KMS-11 (cell line): ENCODE results near the gene CDK9.
"Not testable (repeated sequence)": the region's sequence is repeated elsewhere in the genome, so short reads cannot be mapped to it uniquely, and the experiment has no call there.

Experiments used
- H2AFZ ChIP-seq: fragments of 200-600 bp; sonication (generic); 2 replicates; pipeline ENCODE4 v1.6.1; 2016; ENCODE audit warnings: antibody characterized with exemption, mixed run types, low read depth
- H3K27ac ChIP-seq: fragments of 200-600 bp; sonication (generic); 2 replicates; pipeline ENCODE4 v1.6.1; 2016; ENCODE audit warnings: mild to moderate bottlenecking, mixed run types
- H3K27me3 ChIP-seq: fragments of 200-600 bp; sonication (generic); 2 replicates; pipeline ENCODE4 v1.6.1; 2017; ENCODE audit warnings: mild to moderate bottlenecking, low read depth, mixed run types, moderate library complexity; ENCODE audit not compliant: insufficient read depth
- H3K36me3 ChIP-seq: fragments of 200-600 bp; sonication (generic); 2 replicates; pipeline ENCODE4 v1.6.1; 2017; ENCODE audit warnings: mild to moderate bottlenecking, mixed run types; ENCODE audit not compliant: insufficient read depth
- H3K4me1 ChIP-seq: fragments of 200-600 bp; sonication (generic); 2 replicates; pipeline ENCODE4 v1.6.1; 2016; ENCODE audit warnings: mild to moderate bottlenecking, low read depth, mixed run types; ENCODE audit not compliant: poor library complexity, severe bottlenecking
- H3K4me2 ChIP-seq: fragments of 200-600 bp; sonication (generic); 2 replicates; pipeline ENCODE4 v1.7.0; 2016; ENCODE audit warnings: mild to moderate bottlenecking, mixed run types
- H3K4me3 ChIP-seq: fragments of 200-600 bp; sonication (generic); IDR thresholded peaks from 2 replicates; pipeline ENCODE4 v1.6.1; 2017; ENCODE audit warnings: low read depth, low read length, mixed read lengths; ENCODE audit not compliant: insufficient read depth
- H3K79me2 ChIP-seq: fragments of 200-600 bp; sonication (generic); 2 replicates; pipeline ENCODE4 v1.6.1; 2016; ENCODE audit warnings: low read depth, mixed run types; ENCODE audit not compliant: insufficient read depth
- H3K9ac ChIP-seq: fragments of 200-600 bp; sonication (generic); 2 replicates; pipeline ENCODE4 v1.6.1; 2016; ENCODE audit warnings: mild to moderate bottlenecking, mixed run types
- H4K20me1 ChIP-seq: fragments of 200-600 bp; sonication (generic); 2 replicates; pipeline ENCODE4 v1.6.1; 2016; ENCODE audit warnings: mild to moderate bottlenecking, mixed run types; ENCODE audit not compliant: insufficient read depth
- TF ChIP-seq, protein P1 (sequence below): fragments of 200-600 bp; sonication (generic); conservative IDR thresholded peaks from 2 replicates; pipeline ENCODE4 v1.6.1; 2017; ENCODE audit warnings: low read depth, mild to moderate bottlenecking, antibody characterized with exemption, low read length, moderate library complexity, mixed read lengths

The CDK9 gene

DNA sequence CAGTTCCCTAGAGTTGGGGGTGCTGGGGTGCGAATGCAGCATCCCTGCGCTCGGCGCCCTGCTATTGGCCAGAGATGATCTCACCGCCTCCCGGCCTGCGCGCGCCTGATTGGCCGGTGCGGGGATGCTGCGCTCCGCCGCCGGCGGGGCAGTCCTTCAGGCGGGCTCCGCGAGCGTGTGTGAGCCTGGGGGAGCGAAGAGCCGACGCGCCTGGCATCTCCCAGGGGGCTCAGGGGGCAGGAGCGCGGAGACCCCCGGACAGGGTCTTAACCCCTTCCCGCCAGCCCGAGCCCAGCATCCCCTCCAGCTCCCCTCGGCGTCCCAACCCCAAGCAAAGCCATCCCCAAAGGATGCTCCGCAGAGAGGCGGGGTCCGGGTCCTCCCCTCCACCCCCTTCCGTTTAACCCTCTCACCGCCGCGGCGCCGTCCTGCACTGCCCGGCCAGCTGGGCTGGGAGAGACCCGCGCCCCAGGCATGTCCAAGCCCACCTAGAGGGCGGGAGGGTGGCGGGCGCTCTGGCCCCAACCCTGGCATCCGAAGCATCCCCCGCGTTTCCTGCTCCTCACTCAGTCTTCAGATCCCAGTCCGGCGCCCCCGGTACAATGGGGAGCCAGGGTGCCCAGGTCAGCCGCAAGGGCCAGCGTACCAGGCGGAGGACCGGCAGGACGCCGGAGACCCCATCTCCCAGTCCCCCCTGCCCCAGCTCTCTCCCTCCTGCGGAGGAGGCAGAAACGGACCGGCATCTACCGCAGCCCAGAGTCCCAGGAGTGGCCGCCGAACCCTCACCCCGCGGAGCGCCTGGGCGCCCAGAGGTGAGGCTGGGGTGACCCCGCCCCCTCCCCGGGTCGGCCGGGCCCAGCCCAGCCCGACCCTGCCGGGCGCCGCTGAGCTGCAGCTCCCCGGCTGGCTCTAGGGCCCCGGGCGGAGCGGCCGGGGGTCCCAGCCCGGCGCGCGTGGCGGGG lies 31.5 kb upstream of the CDK9 start:
- H3K4me1 ChIP-seq, result no peaks in the 10 kb centered on the region
- H3K79me2 ChIP-seq, result no peaks in the 10 kb centered on the region
- no peaks in the 10 kb centered on the region for H3K27me3 ChIP-seq
- TF ChIP-seq, protein P1, sequence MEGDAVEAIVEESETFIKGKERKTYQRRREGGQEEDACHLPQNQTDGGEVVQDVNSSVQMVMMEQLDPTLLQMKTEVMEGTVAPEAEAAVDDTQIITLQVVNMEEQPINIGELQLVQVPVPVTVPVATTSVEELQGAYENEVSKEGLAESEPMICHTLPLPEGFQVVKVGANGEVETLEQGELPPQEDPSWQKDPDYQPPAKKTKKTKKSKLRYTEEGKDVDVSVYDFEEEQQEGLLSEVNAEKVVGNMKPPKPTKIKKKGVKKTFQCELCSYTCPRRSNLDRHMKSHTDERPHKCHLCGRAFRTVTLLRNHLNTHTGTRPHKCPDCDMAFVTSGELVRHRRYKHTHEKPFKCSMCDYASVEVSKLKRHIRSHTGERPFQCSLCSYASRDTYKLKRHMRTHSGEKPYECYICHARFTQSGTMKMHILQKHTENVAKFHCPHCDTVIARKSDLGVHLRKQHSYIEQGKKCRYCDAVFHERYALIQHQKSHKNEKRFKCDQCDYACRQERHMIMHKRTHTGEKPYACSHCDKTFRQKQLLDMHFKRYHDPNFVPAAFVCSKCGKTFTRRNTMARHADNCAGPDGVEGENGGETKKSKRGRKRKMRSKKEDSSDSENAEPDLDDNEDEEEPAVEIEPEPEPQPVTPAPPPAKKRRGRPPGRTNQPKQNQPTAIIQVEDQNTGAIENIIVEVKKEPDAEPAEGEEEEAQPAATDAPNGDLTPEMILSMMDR, result no peak
- no peak overlapping the region for H3K27ac ChIP-seq
- H3K4me2 ChIP-seq, result no peak overlapping the region
- no peaks in the 10 kb centered on the region for H4K20me1 ChIP-seq
- H3K4me3 ChIP-seq, result no peak overlapping the region
- H2AFZ ChIP-seq, result no peak overlapping the region
- H3K9ac ChIP-seq, result no peak overlapping the region
- no peaks in the 10 kb centered on the region for H3K36me3 ChIP-seq

DNA sequence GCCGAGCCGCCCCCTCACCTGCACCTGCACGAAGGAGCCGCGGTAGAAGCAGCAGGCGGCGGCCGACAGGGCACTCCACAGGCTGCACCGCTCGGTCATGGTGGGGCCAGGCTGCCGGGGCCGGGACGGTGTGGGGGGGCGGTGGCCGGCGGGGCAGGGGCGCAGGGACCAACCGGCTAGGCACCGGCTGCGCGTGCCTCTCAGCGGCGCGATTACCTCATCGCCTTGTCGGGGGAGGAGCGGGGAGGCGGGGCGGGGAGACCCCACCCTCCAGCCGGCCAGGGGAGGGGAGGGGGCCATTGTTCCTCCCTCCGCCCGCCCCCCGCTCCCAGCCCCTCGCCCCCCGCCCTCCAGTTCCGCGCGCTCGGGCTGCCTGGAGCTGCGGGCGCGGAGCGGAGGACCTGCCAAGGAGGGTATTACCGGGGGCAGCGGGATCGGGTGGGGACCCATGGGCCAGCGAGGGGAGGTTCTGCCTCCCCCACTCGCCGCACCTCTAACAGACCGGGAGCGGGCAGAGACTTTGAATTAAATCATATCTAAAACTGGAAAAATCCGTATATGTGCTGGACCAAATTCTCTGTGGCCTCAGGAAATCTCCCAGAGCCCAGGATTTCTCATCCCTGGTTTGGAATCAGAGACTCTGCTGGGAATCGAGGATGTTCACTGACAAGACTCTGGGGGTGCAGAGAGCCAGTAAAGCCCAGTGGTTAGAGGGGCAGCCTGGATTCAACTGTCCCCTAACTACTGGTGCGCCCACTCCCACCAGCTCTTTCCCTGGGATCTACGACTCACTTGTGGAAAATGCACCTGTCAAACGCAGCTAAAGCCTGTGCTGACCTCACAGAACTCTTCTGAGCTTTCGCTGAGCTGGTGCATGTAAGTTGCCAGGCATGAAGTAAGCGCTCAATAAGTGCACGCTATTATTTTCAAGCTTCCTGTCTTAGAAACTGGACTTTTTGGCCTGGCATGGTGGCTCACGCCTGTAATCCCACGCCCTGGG lies 30.5 kb upstream of the CDK9 start:
- Histone ChIP-seq H3K9ac (no peak overlapping the region), H3K27me3 (no peaks in the 10 kb centered on the region), H4K20me1 (no peaks in the 10 kb centered on the region)

DNA sequence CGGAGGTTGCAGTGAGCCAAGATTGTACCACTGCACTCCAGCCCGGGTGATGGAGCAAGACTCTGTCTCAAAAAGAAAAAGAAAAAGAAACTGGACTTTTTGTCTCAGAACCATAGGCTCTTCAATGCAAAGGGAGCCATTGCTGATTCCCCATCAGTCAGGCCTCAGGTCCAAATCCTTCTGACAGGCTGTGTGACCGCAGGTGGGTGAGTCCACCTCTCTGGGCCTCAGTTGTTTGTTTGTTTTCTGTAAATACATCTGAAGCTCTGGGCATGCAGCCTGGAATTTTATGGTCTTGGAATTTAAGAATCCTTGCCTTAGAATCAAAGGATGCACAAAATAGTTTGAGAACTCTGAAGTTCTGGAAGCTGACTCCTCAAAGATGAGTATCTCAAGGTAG lies 29.6 kb upstream of the CDK9 start:
- TF ChIP-seq, protein P1, result no peak
- no peaks in the 10 kb centered on the region for H3K79me2 ChIP-seq
- H3K27me3 ChIP-seq, result no peaks in the 10 kb centered on the region

More for the DNA sequence above, 30.5 kb upstream of the CDK9 start:
- H3K27ac ChIP-seq, result no peak overlapping the region
- H3K4me3 ChIP-seq, result no peak overlapping the region
- H2AFZ ChIP-seq, result no peak overlapping the region
- H3K79me2 ChIP-seq, result no peaks in the 10 kb centered on the region
- H3K36me3 ChIP-seq, result no peaks in the 10 kb centered on the region
- no peaks in the 10 kb centered on the region for H3K4me1 ChIP-seq
- H3K4me2 ChIP-seq, result no peak overlapping the region
- TF ChIP-seq, protein P1, result no peak

DNA sequence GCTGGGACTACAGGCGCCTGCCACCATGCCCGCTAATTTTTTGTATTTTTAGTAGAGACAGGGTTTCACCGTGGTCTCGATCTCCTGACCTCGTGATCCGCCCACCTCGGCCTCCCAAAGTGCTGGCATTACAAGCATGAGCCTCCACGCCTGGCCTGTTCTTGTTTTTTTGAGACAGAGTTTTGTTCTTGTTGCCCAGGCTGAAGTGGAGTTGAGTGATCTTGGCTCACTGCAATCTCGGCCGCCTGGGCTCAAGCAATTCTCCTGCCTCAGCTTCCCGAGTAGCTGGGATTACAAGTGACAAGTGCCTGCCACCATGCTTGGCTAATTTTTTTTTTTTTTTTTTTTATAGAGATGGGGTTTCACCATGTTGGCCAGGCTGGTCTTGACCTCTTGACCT lies 29.1 kb upstream of the CDK9 start:
- not testable (repeated sequence) for H3K4me3 ChIP-seq, H3K4me2 ChIP-seq, H3K36me3 ChIP-seq, H3K79me2 ChIP-seq, H3K27ac ChIP-seq, H3K27me3 ChIP-seq, H3K9ac ChIP-seq, H4K20me1 ChIP-seq, H2AFZ ChIP-seq, H3K4me1 ChIP-seq

More for the DNA sequence above, 29.6 kb upstream of the CDK9 start:
- H4K20me1 ChIP-seq, result no peaks in the 10 kb centered on the region
- H3K4me1 ChIP-seq, result no peaks in the 10 kb centered on the region
- no peaks in the 10 kb centered on the region for H3K36me3 ChIP-seq
- H3K4me3 ChIP-seq, result no peak overlapping the region
- no peak overlapping the region for H3K27ac ChIP-seq
- H3K9ac ChIP-seq, result no peak overlapping the region
- H3K4me2 ChIP-seq, result no peak overlapping the region
- H2AFZ ChIP-seq, result no peak overlapping the region
